Measurements from ENCODE around the gene PSMC3. TPM values are rescaled to one million over a fixed set of nuclear protein-coding genes. Genes with fewer than 3 reads are reported as not detected.
"Not testable (repeated sequence)": the region's sequence is repeated elsewhere in the genome, so short reads cannot be mapped to it uniquely, and the experiment has no call there.

Gene PSMC3
- polyA plus RNA-seq, 3 donors, result 44.1 to 97.4 (median 89.5) TPM

DNA sequence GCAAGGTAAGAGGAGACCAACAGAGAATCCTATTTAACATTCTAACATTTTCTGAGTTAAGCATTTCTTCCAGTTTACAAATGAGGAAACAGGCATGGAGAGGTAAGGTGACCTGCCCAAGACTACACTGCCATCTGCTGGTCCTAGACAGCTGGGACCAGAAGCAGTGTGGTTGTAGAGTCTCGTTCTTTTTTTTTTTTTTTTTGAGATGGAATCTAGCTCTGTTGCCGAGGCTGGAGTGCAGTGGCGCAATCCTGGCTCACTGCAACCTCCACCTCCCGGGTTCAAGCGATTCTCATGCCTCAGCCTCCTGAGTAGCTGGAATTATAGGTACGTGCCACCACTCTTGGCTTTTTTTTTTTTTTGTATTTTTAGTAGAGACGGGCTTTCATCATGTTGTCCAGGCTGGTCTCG lies 28.0 kb upstream of the PSMC3 start:
- H2AFZ ChIP-seq (ENCODE audit: insufficient read depth, low read depth, low read length, poor library complexity, severe bottlenecking); H3K36me3 ChIP-seq (replicated peaks in 1 of 2; ENCODE audit: control insufficient read depth in 1 of 2, insufficient read depth in 2 of 2, low read length in 2 of 2); H3K9ac ChIP-seq (ENCODE audit: insufficient read depth, low read length, poor library complexity, severe bottlenecking); H3K27me3 ChIP-seq (ENCODE audit: control insufficient read depth in 2 of 2, insufficient read depth in 2 of 2, low read length in 2 of 2); H4K20me1 ChIP-seq (ENCODE audit: insufficient read depth, low read length); H3K27me3 Mint-ChIP-seq (ENCODE audit: low read depth in 3 of 3); H3K4me3 ChIP-seq (replicated peaks in 1 of 3; ENCODE audit: low read depth in 2 of 3, low read length in 3 of 3); H3K79me2 ChIP-seq (ENCODE audit: insufficient read depth, low read length); H3K4me2 ChIP-seq (replicated peaks; ENCODE audit: extremely low read depth, low read length, poor library complexity, severe bottlenecking); H3K4me1 Mint-ChIP-seq; H3K4me1 ChIP-seq (ENCODE audit: control insufficient read depth in 1 of 2, insufficient read depth in 2 of 2, low read length in 2 of 2); H3K9me3 ChIP-seq (replicated peaks in 1 of 2; ENCODE audit: control insufficient read depth in 1 of 2, insufficient read depth in 1 of 2, low read length in 2 of 2); intact Hi-C loops (cut with micrococcal nuclease); H3K4me3 Mint-ChIP-seq; H3K27ac ChIP-seq (ENCODE audit: low read depth in 1 of 2, low read length in 2 of 2): not testable (repeated sequence)
- TF ChIP-seq, protein P1, sequence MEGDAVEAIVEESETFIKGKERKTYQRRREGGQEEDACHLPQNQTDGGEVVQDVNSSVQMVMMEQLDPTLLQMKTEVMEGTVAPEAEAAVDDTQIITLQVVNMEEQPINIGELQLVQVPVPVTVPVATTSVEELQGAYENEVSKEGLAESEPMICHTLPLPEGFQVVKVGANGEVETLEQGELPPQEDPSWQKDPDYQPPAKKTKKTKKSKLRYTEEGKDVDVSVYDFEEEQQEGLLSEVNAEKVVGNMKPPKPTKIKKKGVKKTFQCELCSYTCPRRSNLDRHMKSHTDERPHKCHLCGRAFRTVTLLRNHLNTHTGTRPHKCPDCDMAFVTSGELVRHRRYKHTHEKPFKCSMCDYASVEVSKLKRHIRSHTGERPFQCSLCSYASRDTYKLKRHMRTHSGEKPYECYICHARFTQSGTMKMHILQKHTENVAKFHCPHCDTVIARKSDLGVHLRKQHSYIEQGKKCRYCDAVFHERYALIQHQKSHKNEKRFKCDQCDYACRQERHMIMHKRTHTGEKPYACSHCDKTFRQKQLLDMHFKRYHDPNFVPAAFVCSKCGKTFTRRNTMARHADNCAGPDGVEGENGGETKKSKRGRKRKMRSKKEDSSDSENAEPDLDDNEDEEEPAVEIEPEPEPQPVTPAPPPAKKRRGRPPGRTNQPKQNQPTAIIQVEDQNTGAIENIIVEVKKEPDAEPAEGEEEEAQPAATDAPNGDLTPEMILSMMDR (IDR thresholded peaks at IDR 0.05), result peak; percentile 76
- WGBS (ENCODE audit: insufficient coverage), result no CpG with 5 or more reads among the region's 8 CpGs
- Mint-ChIP-seq H3K27ac (peak overlapping the region in 3 of 7 donors; percentile 9 to 59 (median 10)), H3K36me3 (peaks cover under 1 to 13% of the 10 kb centered on the region in 2 donors), H3K9me3 (peaks cover 0 to 10% (median 3%) of the 10 kb centered on the region in 7 donors)
- peak; percentile 74 to 79 (median 76) for DNase-seq

DNA sequence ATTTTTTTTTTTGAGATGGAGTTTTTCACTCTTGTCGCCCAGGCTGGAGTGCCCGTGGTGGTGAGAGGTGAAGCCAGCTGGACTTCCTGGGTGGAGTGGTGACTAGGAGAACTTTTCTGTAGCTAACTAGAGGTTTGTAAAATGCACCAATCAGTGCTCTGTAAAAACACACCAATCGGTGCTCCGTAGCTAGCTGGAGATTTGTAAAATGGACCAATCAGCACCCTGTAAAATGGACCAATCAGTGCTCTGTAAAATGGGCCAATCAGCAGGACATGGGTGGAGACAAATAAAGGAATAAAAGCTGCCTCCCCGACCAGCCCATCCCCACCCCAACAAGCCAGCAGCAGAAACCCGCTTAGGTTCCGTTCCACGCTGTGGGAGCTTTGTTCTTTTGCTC lies 27.1 kb upstream of the PSMC3 start:
- Mint-ChIP-seq H3K4me3 (no peak overlapping the region), H3K36me3 (peaks cover 0 to 5% of the 10 kb centered on the region in 2 donors), H3K4me1 (peaks cover 7% of the 10 kb centered on the region), H3K27me3 (ENCODE audit: low read depth in 3 of 3) (peaks cover 0 to 2% (median 0%) of the 10 kb centered on the region in 3 donors), H3K9me3 (peaks cover 0 to 10% (median 3%) of the 10 kb centered on the region in 7 donors), H3K27ac (no peak overlapping the region)
- Histone ChIP-seq H3K4me2 (replicated peaks; ENCODE audit: extremely low read depth, low read length, poor library complexity, severe bottlenecking) (no peak overlapping the region), H4K20me1 (ENCODE audit: insufficient read depth, low read length) (no peaks in the 10 kb centered on the region), H3K27me3 (ENCODE audit: control insufficient read depth in 2 of 2, insufficient read depth in 2 of 2, low read length in 2 of 2) (no peaks in the 10 kb centered on the region), H3K36me3 (replicated peaks in 1 of 2; ENCODE audit: control insufficient read depth in 1 of 2, insufficient read depth in 2 of 2, low read length in 2 of 2) (no peaks in the 10 kb centered on the region), H3K4me3 (replicated peaks in 1 of 3; ENCODE audit: low read depth in 2 of 3, low read length in 3 of 3) (no peak overlapping the region), H3K9ac (ENCODE audit: insufficient read depth, low read length, poor library complexity, severe bottlenecking) (no peak overlapping the region), H3K79me2 (ENCODE audit: insufficient read depth, low read length) (no peaks in the 10 kb centered on the region), H3K9me3 (replicated peaks in 1 of 2; ENCODE audit: control insufficient read depth in 1 of 2, insufficient read depth in 1 of 2, low read length in 2 of 2) (no peaks in the 10 kb centered on the region), H3K27ac (ENCODE audit: low read depth in 1 of 2, low read length in 2 of 2) (no peak overlapping the region), H3K4me1 (ENCODE audit: control insufficient read depth in 1 of 2, insufficient read depth in 2 of 2, low read length in 2 of 2) (no peaks in the 10 kb centered on the region), H2AFZ (ENCODE audit: insufficient read depth, low read depth, low read length, poor library complexity, severe bottlenecking) (no peak overlapping the region)
- TF ChIP-seq, protein P1 (IDR thresholded peaks at IDR 0.05), result no peak
- 83% methylated on average over 5 of the region's 8 CpGs for WGBS (ENCODE audit: insufficient coverage)
- no peak for DNase-seq
- intact Hi-C loops (cut with micrococcal nuclease), result no loop called here
